Calu3 (cell line): Measurements from ENCODE around the gene DPP6. TPM values are rescaled to one million over a fixed set of nuclear protein-coding genes. Genes with fewer than 3 reads are reported as not detected.

Experiments
- BruUV-seq: library from RNA; stranded (reverse); fragments of 400-500 nt; replicated peaks from 2 replicates; lab custom pipeline; 2021; lab: Mats Ljungman, UMichigan
- CTCF ChIA-PET: fragments of 300-600 bp; sonication (Branson Sonifier 250); formaldehyde crosslinking; loops from one replicate; lab custom pipeline; 2022; ENCODE audit warnings: antibody characterized with exemption; lab: Charles Lee
- DNase-seq: peaks from one replicate; pipeline ENCODE4 v3.0.0; 2022
- H3K27ac Mint-ChIP-seq: one replicate; pipeline ENCODE4 v1.8.0; 2022; ENCODE audit warnings: mixed read lengths; ENCODE audit not compliant: unreplicated experiment
- H3K27me3 Mint-ChIP-seq: one replicate; pipeline ENCODE4 v1.8.0; 2022; ENCODE audit warnings: mixed read lengths; ENCODE audit not compliant: unreplicated experiment
- H3K36me3 Mint-ChIP-seq: one replicate; pipeline ENCODE4 v1.8.0; 2022; ENCODE audit warnings: mild to moderate bottlenecking, moderate library complexity, mixed read lengths; ENCODE audit not compliant: insufficient read depth, unreplicated experiment
- H3K4me1 Mint-ChIP-seq: one replicate; pipeline ENCODE4 v1.8.0; 2022; ENCODE audit warnings: mild to moderate bottlenecking, low read depth, mixed read lengths; ENCODE audit not compliant: unreplicated experiment
- H3K4me3 Mint-ChIP-seq: one replicate; pipeline ENCODE4 v1.8.0; 2022; ENCODE audit warnings: mild to moderate bottlenecking, low read depth, moderate library complexity, mixed read lengths; ENCODE audit not compliant: unreplicated experiment
- H3K9me3 Mint-ChIP-seq: one replicate; pipeline ENCODE4 v1.8.0; 2022; ENCODE audit warnings: low read depth, mixed read lengths; ENCODE audit not compliant: unreplicated experiment
- CTCF ChIP-seq: fragments of 200-600 bp; IDR thresholded peaks from one replicate; pipeline ENCODE4 v1.8.0; 2022; ENCODE audit warnings: antibody characterized with exemption; ENCODE audit not compliant: unreplicated experiment
- intact Hi-C: fragments of 100-400 bp; cut with micrococcal nuclease; formaldehyde crosslinking; loops from one replicate; pipeline ENCODE4 v1.10.0; 2022; ENCODE audit not compliant: unreplicated experiment
- total RNA-seq: library from RNA; stranded (reverse); gene quantifications from 2 replicates; pipeline ENCODE4 v1.2.3, GENCODE V29; 2022

The DPP6 gene
- total RNA-seq, 1 experiment from 2014 or later = not detected

GRCh38 chr7:154916856-154917807 is 864.9 kb downstream of the DPP6 start:
- Mint-ChIP-seq H3K27me3 (peaks cover 54% of the 10 kb centered on the region), H3K4me1 (no peaks in the 10 kb centered on the region), H3K4me3 (no peak overlapping the region), H3K36me3 (no peaks in the 10 kb centered on the region), H3K9me3 (no peaks in the 10 kb centered on the region), H3K27ac (no peak overlapping the region)
- no TSS peak for BruUV-seq
- TF ChIP-seq CTCF = no peak
- intact Hi-C loops = no loop called here
- CTCF ChIA-PET = interaction anchor here (0.6 kb wide), 1 partner anchor 13 kb away, joined by 3 read pairs; no protein-coding TSS in a partner anchor
- DNase-seq = no peak

GRCh38 chr7:154917808-154918160 is 865.6 kb downstream of the DPP6 start:
- Mint-ChIP-seq H3K27me3 (peaks cover 47% of the 10 kb centered on the region), H3K9me3 (no peaks in the 10 kb centered on the region), H3K4me1 (no peaks in the 10 kb centered on the region), H3K36me3 (no peaks in the 10 kb centered on the region), H3K4me3 (no peak overlapping the region), H3K27ac (no peak overlapping the region)
- DNase-seq = no peak
- CTCF ChIA-PET = interaction anchor here (0.6 kb wide), 1 partner anchor 14 kb away, joined by 3 read pairs; no protein-coding TSS in a partner anchor
- BruUV-seq = no TSS peak
- intact Hi-C loops = no loop called here
- TF ChIP-seq CTCF = no peak

GRCh38 chr7:154918266-154918665 is 866.1 kb downstream of the DPP6 start:
- Mint-ChIP-seq H3K4me3 (no peak overlapping the region), H3K36me3 (no peaks in the 10 kb centered on the region), H3K9me3 (no peaks in the 10 kb centered on the region), H3K27me3 (peaks cover 43% of the 10 kb centered on the region), H3K27ac (no peak overlapping the region), H3K4me1 (no peaks in the 10 kb centered on the region)
- DNase-seq = no peak
- no peak for TF ChIP-seq CTCF
- intact Hi-C loops = no loop called here
- BruUV-seq = no TSS peak
- CTCF ChIA-PET = no interaction called here

- Mint-ChIP-seq H3K9me3 (no peaks in the 10 kb centered on the region), H3K4me3 (no peak overlapping the region), H3K27me3 (peaks cover 38% of the 10 kb centered on the region), H3K4me1 (no peaks in the 10 kb centered on the region), H3K27ac (no peak overlapping the region), H3K36me3 (no peaks in the 10 kb centered on the region)
- BruUV-seq = no TSS peak
- CTCF ChIA-PET = no interaction called here
- no peak for TF ChIP-seq CTCF
- intact Hi-C loops = no loop called here
- DNase-seq = no peak
Measured at GRCh38 chr7:154918741-154919140, 866.5 kb downstream of the DPP6 start.
